Activated T-cell treated with anti-CD3 and anti-CD28 coated beads, Interleukin-2, amount 50 U/mL, for 48 hours (primary cell): ENCODE measurements around the gene ATF6.

Source experiments
- DNase-seq, 2 experiments: peaks; one replicate each; pipeline ENCODE4 v3.0.0-alpha.2; 2020

ATF6 gene

DNA sequence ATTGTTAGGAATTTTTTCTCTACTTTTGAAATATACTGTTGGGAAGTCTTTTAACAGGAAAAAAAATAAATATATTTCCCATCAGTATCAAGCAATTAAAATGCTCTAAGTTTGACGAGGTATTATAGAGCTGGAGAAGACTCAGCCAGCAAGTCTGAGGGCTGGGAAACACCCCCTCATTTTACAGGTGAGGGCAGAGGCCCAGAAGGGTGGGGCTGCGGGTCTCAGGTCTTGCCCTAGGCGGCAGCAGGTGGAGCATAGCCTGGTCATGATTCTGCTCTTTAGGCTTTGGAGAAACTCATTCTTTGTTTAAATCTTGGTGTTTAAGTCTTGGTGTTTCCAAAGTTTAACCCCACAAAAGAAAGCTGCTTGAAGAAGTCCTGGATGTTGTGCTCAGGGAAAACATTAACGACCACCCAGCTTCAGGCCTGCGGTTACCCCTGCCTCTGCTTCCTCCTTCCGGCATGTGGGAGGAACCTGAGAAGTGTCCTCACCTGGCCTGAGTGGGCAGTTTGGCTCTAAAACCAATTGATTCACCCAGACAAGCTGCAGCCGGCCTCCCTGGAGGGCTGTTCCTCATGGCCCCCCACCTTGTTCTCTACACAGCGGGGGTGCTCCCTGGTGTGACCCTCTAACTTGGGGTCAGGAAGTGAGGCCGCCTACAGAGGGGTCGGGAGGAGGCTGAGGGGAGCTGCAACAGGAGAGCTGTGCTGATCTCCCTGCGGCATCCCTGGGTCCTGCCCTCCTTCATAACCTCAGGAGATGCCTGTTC lies 215.8 kb downstream of the ATF6 start:
- DNase-seq, result no peak

DNA sequence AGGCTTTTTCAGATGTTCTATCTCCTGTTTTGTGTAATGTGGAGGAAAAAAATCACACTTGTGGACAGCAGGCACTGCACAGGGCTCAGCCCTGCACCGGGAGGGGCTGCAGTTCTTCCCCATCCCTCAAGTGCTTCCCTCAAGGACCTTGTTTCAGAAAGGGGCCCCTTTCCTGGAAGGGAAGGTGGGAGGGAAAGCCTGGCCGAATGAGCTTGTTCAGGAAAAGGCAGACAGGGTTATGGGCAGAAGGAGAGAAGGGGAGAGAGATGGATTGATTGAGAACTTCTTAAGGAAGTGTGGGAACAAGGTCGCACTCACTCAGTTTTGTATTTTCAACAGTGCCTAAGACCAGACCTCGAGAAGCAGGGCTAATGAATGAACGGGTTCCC lies 216.4 kb downstream of the ATF6 start:
- no peak for DNase-seq

DNA sequence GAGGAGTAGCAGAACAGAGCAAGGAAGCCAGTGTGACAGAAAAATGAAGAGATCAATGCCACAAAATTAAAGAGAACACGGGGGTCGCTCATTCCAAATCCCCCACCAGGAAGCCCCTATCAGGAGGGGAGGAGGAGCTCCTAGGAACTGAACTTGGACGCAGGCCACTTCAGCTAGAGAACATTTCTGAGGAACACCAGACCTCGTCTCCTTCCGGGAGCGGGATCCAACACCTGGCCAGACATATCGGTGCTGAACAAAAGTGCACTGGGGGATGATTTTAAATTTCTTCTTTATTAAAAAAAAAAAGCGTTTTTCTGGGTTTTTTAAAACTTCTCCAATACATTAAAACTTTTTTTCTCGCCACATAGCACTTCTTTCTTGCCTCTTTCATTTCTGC lies 216.8 kb downstream of the ATF6 start:
- DNase-seq, result no peak

DNA sequence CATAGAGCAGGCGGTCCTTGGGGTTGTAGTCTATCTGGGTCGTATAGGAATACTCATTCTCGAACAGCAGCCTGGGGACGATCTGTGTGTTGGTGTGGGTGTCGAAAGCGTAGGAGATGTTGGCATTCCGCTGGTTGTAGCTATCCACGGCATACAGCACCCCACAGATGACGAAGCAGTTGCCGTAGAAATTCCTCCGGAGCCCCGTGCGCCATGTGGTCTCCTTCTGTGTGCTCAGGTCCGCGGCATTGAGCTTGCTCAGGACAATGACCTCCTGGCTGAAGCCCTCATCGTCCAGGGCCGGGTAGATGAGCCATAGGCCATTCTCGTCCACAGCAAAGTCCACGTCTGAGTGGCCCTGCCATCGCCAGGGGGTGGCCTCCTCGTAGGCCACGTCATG lies 217.6 kb downstream of the ATF6 start:
- no peak for DNase-seq

DNA sequence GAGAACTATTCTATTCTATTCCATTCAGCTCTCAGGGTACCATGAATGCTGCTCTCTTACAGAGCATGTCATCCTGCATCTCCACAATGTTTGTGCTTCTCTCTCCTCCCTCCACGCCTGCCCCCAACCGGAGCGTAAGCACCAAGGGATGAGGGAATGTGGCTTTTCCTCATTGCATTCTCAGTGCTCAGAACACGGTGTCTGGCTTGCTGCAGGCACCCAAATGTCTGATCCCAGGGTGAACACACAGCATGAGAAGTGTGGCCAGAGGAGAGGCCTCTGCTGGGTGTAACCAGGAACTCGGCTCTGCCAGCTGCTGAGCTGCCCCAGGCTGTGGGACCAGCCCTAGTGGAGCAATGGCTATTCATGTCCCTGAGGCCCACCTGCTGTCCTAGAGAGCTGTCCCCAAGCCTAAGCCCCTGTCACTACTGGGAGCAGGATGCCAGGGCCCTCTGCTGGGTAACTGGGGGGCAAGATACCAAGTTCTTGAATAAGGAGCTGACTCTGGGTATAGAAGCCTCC lies 219.2 kb downstream of the ATF6 start:
- DNase-seq, result no peak

DNA sequence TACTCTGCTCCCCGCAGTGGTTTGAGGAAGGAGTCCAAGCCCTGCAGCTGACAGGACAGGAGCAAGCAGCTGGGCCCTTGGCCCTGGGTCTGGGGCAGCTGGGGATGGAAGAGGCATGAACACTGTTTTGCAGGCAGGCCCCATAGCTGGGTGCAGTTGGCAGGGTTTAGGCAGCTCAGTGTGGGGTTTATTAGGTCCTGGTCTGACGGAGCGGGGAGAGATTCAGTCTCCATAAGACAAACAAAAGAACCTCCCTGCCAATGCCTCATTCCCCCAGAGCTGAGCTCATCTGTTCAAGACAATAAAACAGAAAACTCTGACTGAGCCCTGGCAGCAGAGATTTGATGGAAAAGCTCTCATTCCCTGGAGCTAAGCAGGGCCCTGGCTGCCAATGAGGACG lies 220.2 kb downstream of the ATF6 start:
- DNase-seq, result no peak

DNA sequence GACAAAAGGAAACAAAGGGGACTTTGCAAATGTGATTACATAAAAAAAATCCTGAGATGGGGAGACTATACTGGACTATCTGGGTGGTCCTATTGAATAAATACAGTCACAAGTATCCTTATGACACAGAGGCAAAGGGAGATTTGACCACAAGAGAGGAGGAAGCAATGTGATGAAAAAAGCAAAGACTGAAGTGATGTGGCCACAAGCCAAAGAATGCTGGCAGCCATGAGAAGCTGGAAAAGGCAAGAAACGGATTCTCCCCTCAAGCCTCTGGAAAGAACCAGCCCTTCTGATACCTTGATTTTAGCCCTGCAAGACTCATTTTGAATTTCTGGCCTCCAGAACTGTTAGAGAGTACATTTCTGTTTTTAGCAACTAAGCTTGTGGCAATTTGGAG lies 221.2 kb downstream of the ATF6 start:
- no peak for DNase-seq

DNA sequence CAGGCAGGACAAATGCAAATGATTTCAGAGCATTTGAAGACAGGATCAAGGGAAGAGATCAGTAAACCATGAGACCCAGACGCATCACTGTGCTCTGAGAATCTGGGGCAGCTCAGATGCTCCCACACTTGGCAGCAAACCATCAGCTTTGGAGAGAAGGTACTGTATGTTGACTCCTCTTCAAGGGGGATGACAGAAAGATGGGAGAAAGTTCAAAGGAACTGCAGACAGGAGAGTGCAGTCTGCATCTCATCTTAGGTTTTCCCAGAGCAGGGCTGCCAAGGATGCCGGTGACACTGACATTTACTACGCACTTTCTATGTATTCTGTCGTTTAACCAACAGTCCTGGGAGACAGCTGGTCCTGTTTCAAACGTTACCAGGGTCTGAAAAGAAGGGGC lies 221.8 kb downstream of the ATF6 start:
- DNase-seq, result no peak

DNA sequence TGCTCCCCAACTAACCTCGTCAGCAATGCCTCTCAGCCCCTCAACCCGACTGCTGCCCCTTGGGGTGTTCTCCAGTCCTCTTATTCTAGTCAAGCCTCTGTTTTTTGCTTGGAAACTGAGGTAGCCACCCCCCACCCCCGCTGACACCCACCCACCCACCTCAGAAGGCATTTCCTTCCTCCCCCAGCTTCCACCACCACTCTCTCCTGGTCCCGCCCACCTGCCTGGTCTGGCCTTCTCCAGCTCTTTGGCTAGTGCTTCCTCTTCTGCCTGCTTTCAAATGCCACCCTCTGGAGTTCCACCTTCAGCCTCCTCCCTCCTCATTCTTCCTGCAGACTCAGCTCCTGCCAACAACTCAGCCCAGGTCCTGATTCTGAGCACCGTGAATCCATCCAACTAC lies 222.3 kb downstream of the ATF6 start:
- DNase-seq, result no peak

DNA sequence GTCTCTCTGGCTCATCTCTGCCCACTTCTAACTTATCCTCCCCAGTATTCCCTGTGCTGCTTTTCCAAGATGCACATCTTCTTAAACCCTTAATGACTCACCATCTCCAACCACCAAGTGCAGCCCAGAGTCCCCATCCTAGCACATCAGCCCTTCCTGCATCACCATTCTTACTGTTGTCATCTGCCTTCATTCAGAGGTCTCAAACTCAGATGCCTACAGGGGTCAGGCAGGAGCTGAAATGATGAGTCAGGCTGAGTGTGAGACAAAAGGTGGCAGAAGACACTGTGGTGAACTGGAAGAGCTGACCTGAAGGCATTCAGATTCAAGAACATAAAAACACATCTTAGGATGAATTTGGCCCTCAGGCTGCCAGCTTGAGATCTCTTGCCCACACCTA lies 223.0 kb downstream of the ATF6 start:
- no peak for DNase-seq

DNA sequence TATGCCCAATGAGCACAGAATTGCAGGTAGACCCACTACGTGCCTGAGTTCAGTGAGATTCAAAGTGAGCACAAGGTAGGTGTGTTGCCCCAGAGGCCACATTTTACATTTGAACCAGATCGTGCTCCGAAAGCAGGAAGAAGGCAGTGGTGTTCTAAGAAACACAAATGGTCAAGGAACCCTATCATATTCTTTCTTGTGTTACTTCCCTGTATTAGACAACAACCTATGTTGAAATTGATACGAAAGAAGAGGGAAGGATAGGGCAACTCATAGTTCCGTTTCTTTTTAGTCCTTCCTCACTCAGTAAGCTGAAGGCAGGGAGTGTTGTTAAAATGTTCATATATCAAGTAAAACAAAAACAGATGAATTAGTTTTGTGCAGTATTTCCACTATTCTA lies 223.7 kb downstream of the ATF6 start:
- no peak for DNase-seq

DNA sequence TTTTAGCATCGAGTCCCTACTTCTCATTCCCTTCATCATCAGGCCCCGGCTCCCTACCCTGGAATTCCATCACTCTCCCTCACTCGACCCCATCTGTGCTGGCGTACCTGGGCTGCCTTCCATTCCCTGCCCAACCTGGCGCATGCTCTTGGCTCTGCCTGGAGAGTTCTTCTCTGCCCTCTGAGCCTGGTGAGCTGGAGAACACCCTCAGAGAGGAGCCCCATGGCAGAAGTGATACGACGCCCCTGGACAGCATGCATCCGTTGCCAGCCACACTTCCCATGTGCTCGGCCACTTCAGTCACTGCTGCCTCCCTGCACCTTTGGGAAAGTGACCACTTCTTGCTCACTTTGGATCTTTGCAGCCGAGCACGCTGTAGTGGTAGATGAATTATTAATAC lies 227.5 kb downstream of the ATF6 start:
- no peak for DNase-seq

DNA sequence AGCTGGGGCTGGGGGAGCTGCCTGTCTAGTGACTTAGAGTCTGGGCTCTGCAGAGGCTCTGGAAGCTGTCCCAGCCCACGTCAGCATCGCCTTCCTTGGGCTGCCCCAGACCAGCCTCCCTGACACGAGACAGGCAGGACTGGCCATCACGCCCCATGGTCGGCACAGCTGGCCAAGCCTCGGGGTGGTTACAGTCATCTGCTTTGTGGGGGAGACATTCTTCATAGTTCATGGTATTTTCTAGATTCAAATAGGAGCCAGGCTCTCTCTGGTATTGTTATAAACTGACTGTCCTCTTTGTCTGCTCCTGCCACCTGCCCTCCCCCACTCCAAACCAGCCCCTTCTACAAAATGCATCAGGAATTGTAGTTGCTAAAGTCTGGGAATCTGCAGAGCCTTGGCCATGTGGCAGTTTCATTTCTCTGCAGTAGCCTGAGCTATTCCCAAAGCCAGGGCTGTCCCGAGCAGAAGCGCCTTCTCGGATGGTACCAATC lies 228.1 kb downstream of the ATF6 start:
- DNase-seq, result no peak

DNA sequence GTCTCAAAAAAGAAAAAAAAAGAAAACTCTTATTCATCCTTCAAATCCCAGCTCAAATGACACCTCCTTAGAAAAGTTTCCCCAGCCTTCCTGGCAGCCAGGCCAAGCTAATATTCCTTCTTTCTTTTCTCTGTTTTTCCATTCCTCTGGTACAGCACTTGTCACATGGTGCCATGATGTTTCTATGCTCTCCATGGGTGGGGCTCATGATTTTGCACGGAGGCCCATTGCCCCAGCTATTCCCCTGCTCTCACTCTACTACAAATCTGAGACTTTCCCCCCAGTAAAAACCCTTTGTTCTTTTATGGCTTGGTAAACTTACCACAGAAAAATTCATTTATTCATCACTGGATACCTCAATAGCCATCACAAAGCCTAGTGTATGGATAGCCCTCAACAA lies 231.0 kb downstream of the ATF6 start:
- DNase-seq, result no peak

DNA sequence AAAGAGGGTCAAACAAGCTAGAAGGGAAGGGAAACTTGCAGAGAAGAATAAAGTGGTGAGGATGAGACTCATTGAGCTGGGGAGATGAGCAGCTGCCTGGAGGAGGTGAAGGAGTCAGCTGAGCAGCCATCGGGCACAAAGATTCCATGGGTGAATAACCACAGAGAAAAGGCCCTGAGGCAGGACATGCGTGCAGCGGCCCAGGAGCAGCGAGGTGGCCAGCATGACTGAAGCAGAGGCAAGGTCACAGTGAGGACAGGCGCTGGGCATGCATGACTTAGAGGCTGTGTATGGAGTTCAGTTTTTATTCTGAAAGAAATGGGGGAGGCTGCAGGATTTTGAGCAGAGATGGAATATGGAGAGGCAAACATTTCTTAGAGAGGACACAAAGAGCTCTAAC lies 232.7 kb downstream of the ATF6 start:
- DNase-seq, result no peak

DNA sequence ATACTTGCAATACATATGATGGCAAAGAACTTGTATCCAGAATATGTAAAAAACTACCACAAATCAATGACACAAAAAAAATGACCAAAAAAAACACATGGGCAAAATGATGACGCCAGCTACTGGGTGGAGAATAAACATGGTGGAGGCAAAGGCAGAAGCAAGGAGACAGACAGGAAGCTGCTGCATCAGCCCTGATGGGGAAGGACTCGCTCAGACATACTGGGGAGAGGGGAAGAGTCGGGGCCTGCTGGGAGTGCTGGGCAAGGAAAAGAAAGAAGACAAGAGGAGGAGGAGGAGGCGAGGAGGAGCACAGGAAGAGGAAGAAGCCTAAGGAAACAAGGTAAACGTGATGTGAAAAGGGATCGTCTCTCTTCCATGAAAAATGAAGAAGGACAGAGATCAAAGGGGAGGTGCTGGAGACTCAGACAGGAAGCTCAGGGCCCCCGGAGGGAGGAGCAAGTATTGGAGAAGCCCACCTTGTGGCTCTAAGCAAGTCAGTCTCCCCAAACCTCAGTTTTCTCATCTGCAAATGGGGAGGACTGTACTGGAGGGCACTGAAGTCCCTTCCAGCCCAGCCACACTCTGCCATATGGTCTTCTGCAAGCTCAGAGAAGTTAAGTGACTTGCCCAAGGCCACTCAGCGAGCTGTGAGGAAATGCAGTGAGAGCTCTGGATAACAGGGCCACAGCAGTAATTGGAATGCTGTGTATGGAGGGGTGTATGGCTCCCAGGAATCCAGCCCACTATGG lies 233.4 kb downstream of the ATF6 start:
- no peak for DNase-seq

DNA sequence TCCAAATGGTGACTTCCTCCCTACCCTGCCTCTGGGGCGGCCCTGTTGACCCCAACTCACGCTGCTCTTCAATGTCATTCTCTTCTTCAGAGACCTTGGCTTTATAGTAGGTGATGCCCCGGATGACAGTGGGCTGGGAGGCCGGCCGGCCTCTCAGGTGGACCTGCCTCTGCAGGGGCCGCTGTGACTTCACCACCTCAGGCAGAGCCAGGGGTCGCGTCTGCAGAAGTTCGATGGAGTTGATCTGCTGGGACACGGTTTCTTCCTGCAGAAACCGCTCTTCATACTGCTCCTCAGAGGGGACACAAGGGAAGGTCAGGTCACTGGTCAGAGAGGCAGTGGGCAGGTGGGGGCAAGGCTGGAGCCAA lies 233.9 kb downstream of the ATF6 start:
- DNase-seq, result no peak

DNA sequence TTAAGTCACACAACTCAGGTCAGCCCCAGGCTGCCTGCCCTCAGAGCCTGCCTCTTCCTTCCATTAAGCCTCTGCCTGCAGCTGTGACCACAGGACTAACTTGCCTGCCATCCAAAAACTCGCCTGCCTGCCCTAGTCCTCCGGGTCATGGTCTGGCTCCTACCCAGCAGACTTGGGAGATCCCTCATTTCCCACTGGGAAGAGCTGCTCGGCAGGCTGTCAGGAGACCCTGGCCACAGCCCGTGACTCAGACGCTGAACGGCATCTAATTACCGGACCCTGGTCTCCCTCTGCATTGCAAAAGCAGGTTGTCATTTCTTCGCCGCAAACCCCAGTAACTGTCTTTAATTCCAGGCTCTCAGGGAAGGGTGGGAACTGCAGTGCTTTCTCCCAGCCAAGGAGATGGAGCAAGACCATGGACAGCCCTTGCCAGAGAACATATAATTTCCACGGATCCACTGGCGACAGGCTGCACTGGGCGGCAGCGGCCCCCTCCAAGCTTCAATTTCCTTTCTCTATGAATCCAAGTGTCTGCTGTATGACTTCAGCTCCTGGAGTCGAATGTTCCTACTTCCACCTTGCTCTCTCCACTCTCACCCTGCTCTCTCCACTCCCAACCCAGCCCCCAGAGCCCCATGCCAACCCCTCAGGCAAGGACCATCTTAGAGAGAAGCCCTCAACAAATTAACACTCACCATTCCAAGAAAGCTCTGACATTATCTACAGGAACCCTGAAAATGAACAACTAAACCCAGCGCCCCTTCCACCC lies 237.1 kb downstream of the ATF6 start:
- DNase-seq, result no peak

DNA sequence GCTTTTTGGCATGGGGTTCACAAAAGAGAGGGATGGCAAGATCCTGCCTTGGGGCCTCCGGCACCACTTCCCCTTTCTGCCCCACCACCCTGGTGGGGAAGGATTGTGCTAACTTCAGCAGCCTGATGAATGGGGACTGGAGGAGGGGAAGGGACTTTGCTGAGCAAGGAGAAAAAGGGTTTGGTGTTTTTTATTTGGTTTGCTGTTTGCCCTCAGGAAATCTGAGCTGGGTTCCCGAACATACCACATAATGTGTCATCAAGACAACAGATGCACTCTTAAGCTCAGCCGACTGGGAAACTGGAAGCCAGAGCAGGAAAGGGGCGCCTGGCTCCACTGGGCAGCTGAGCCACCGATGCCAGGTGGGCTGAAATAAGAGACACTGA lies 237.7 kb downstream of the ATF6 start:
- no peak for DNase-seq

DNA sequence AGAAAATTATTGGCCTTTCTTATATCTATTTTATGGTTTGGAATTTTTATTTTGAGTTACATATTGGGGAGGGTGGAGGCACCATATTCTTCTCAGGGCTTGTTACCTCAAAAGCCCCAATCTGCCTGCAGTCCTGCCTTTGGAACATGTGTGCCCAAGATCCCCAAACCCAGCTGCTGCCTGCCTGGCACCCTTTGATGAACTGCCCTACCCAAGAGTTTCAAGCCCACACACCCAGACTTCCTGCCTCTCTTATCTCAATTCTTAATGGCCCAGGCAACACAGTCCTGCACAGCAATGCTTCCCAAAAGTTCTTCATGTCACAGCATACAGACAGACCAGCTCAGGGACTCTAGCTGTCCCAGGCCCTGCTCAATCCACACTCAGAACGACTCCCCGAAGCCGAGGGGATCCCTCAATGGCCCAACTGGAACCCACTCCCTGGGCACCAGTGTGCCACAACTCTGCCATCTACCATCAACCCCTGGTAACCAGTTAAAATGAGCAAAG lies 238.4 kb downstream of the ATF6 start:
- DNase-seq, result no peak

DNA sequence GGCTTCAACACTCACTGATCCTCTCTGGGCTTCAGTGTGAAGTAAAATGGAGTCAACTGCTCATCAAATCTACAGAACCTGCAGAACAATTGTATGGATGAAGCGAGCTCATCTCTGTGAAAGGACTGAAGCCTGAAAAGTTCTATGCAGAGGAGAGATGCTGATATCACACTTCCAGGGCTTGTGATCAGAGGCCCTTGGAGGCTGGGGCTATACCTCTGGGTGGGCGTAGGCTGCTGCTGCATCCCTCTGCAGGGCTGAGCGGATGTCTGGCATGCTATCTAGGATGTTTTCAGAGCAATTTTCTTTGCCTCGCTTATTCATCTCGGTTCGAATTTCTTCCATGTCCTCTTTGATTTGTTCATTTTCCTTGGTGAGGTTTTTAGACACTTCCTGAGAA lies 240.0 kb downstream of the ATF6 start:
- DNase-seq, result no peak

DNA sequence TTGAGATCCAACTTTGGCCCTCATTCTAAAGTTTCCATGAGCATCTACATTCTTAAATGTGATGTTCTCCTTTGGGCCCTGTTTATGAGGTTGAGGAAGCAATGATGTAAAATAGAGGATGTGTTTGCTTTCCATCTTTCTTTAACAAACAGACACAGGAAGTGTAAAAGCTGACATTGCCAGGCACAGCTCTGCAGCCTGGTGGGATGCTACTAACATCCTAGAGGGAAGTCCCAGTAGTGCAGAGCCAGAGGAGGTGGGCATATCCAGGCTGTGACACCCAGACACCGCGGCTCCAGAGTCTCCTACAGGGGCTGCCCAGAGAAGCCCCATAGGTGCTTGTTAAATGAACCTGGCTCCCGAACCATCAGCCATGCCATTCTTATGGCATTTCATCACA lies 241.3 kb downstream of the ATF6 start:
- no peak for DNase-seq

DNA sequence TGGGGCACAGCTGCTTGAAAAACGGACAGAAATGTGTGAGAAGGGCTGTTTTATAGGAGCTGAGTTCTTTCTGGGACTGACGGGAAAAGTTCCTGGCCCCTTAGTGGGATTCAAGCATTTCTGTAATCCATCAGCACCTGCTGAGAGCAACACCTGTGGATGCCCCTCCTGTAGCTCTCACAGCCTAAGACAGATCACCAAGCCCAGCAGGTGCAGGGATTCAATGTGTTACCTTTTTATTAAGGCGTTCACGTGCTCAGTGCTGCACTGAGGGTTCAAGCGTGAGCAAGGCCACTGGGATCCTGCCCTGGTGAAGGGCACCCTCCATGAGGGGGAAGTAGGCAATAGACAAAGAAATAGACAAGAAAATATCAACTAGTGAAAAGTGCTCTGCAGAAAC lies 242.7 kb downstream of the ATF6 start:
- no peak for DNase-seq
